WI38 (cell line): ENCODE measurements around the gene C18orf63.
A peak's percentile ranks its signal among the peaks of the same experiment; 100 is the strongest.
"Not testable (repeated sequence)": the region's sequence is repeated elsewhere in the genome, so short reads cannot be mapped to it uniquely, and the experiment has no call there.

Experiments
- H3K4me3 ChIP-seq: 2 replicates; pipeline ENCODE4 v1.5.1; 2011; ENCODE audit warnings: low read depth, mild to moderate bottlenecking, control low read depth, low read length
- CTCF ChIP-seq: IDR thresholded peaks from 2 replicates; pipeline ENCODE4 v1.5.1; 2012; ENCODE audit warnings: low read depth, mild to moderate bottlenecking, control low read depth, low read length

Gene C18orf63

GRCh38 chr18:74310411-74310810 is 5.2 kb upstream of the C18orf63 start:
- peak; percentile 49 for TF ChIP-seq CTCF
- H3K4me3 ChIP-seq: no peak overlapping the region

GRCh38 chr18:74311000-74311399 is 4.6 kb upstream of the C18orf63 start:
- TF ChIP-seq CTCF: no peak
- H3K4me3 ChIP-seq: no peak overlapping the region

- no peak overlapping the region for H3K4me3 ChIP-seq
- TF ChIP-seq CTCF: no peak
These were observed 728 bp upstream of the C18orf63 start for GRCh38 chr18:74314759-74315463.

GRCh38 chr18:74316257-74317170 is 875 bp downstream of the C18orf63 start:
- H3K4me3 ChIP-seq: no peak overlapping the region
- TF ChIP-seq CTCF: no peak

GRCh38 chr18:74326231-74326630 is 10.6 kb downstream of the C18orf63 start:
- no peak overlapping the region for H3K4me3 ChIP-seq
- no peak for TF ChIP-seq CTCF

GRCh38 chr18:74326791-74327190 is 11.2 kb downstream of the C18orf63 start:
- H3K4me3 ChIP-seq: not testable (repeated sequence)

GRCh38 chr18:74328206-74328605 is 12.6 kb downstream of the C18orf63 start:
- TF ChIP-seq CTCF: no peak
- no peak overlapping the region for H3K4me3 ChIP-seq
